H1 (cell line): ENCODE data around the gene TMED4. TPM values are rescaled to one million over a fixed set of nuclear protein-coding genes. Genes with fewer than 3 reads are reported as not detected.

Experiments used
- TAF1 ChIP-seq: IDR thresholded peaks from 2 replicates; pipeline ENCODE4 v1.6.1; 2011; ENCODE audit warnings: mild to moderate bottlenecking, low read depth, low read length
- polyA plus RNA-seq, 7 experiments: library from polyadenylated mRNA; depleted of rRNA in 3 of 7; stranded (reverse) in 5 of 7; unstranded in 2 of 7; fragments of >200 nt in 5 of 7; fragments of 200-250 nt in 2 of 7; gene quantifications; 1 replicate in 5 of 7; 2 replicates in 1 of 7; 4 replicates in 1 of 7; pipeline versions ENCODE4 v1.2.1 to v1.2.3, GENCODE V29; 2011 to 2013; ENCODE audit warnings: missing spikeins in 2 of 7, mixed read lengths in 2 of 7
- total RNA-seq: library from RNA; stranded (reverse); fragmentation: NEBNext Ultra II Directional; extraction: Animal tissue kit (Norgen Biotek cat#: 25700); gene quantifications from 2 replicates; pipeline ENCODE4 v1.2.1, GENCODE V29; 2021

TMED4 gene
- total and polyA plus RNA-seq, 2 of the 8 experiments (the other 6 are each of a cell fraction or from before 2014, with no cell fraction given) = 44.9 to 76.7 TPM

DNA sequence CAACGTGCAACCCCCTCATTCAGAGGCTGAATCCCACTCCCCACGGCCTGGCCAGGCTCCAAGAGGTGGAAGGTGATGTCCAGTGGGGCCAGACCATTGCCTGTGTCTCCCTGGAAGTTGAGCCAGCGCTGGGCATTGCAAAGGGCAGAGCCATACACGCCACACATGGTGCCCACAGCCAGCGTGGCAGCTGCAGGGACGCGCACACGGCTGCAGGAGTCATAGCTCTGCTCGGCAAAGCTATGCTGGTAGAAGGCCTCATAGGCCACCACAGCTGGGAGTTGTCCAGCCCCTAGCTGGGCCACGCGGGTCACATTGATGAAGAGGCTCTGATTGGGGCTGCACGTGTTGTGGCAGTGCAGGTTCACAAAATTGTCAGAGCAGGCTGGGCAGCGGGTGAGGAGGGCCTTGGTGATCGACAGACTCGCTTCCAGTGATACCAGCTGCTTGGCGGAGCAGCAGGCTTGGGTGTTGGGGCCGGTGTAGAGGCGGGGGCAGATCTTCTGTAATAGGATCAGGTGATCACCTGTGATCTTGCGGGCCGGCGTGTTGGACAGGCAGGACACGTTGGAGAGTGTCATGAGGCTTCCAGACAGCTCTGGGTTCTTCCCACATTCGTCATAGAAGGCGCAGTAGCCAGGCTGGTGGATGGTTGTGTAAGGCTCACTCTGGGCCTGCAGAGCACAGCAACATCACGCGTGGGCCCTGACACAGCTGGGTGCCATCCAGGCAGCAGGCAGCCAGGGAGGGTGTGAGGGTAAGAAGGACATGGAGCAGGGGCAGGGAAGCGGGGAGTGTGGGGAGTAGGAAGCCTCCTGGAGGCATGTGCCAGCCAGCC, 42.1 kb downstream of the TMED4 start (continued):
- TF ChIP-seq TAF1 = no peak
